GM11168 (cell line): Measurements from ENCODE around the gene UBN2.

Source experiments
- in situ Hi-C: fragments of 300-500 bp; cut with MboI; formaldehyde crosslinking; loops from one replicate; pipeline ENCODE4 v1.12.0; 2022; ENCODE audit warnings: low sequenced_read_pairs; ENCODE audit not compliant: unreplicated experiment

Gene UBN2

DNA sequence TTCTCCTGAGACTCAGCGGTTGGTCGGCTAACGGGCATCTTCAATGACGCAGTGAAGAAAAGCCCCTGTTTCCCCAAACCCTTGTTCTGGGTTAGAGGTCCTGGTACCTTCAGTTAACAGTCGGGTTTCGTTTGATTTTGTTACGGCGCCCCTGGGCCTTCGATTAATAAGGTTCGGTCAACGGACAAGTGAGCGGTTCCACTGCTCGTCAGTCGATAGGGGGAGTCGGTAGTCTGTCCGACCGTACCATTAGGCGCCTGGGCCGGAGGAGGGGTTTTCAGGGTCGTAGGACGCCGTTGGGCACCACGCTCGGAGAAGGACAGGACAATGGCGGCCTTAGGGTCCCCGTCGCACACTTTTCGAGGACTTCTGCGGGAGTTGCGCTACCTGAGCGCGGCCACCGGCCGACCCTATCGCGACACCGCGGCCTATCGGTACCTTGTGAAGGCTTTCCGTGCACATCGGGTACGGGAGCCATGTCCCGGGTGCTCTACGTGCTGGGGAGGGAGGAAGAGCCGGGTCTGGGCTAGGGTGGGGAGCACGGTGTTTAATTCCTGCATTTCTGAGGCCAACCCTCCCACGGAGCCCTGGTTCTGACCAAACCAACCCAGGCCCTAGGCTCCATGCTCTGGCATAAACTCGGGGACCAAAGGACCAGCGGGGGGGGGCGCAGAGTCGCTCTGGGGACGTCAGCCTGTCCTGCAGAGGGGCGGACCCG, 110.2 kb downstream of the UBN2 start, which contains the start of gene FMC1:
FMC1 (plus strand) TSS at position 280 of the 718 bp plus-strand sequence; CDS start at position 328, 48 bp downstream.
- in situ Hi-C loops = no loop called here

DNA sequence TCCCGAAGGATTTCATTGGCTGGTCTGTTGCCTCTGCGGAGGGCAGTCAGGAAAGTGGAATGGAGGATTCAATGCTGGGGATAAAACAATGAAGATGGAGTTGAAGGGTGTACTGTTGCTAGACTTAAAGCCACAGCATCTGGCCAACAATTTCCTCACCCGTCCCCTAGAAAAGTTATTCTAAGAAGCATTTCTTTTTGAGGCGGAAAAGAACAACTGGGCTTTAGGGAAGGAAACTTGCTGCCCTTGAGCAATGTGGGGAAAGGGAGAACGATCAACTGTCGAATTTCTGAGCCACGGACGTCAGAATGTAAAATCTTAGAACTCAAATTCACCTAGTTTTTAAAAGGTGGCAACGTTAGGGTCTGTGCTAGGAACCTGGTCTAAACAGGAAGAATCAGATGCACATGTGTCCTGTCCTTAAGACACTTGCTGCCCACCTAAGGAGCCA, 110.8 kb downstream of the UBN2 start:
- in situ Hi-C loops = no loop called here

DNA sequence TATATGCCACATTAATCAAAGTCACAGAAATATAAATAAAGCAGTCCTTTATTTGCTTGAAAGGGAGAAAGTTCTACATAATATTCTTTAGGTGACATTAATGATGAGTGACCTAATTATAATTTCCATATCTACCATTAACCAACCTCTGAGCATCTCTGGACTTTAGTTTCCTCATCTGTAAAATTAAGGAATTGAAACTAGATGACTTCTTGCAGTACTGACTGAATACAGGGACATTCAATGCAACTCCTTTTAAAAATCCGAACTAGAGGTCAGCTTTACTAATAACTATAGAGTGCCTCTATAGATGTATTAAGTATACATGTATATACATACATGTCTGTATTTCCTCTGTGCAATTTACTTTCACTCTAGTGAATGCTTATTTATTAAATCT, 114.0 kb downstream of the UBN2 start:
- in situ Hi-C loops = no loop called here

DNA sequence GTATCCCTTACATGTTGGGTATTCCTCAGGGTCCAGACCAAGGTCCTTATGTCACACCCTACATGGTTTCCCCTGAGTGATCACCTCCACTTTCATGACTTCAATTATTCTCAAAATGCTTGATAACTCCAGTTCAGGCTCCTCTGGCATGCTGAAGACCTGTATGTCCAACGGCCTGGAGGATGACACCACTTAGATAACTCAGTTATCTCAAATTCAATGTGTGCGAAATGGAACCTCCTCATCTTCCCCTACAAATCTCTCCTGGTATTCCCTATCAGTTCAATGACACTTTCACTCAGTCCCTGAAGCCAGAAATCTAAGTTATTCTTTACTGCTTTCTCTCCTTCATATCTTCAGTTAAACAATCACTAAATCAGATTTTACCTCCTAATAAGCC, 120.0 kb downstream of the UBN2 start:
- in situ Hi-C loops = no loop called here

- in situ Hi-C loops = no loop called here
Observed at GRCh38 chr7:139354729-139355128, 123.7 kb downstream of the UBN2 start.

DNA sequence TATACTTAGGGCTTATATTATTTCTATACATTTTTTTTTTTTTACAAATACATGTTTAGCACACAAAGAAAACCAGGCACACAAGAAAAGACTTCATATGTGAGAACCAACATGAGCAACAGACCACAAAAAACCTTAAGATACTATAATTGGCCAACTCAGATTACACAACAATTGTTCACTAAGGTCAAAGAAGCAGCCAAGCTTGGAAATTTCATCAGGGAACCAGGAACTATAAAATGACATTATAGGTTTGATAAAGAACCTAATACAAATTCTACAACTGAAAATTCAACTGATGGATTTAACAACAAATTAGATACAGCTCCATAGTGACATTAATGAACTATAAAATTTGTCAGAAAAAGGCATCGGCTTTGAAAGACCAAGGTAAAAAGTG, 124.3 kb downstream of the UBN2 start:
- in situ Hi-C loops = no loop called here
